HG03025 (cell line): ENCODE data around the gene ETV5.

ENCODE experiments used
- ATAC-seq: cut with Tn5 transposase; IDR thresholded peaks from one replicate; pipeline ENCODE4 v1.9.1; 2021; ENCODE audit warnings: mild to moderate bottlenecking, moderate library complexity; ENCODE audit not compliant: unreplicated experiment, low FRiP score

Gene ETV5

GRCh38 chr3:186124592-186124991, 15.7 kb upstream of the ETV5 start:
- ATAC-seq, result no peak

- no peak for ATAC-seq
Observed at GRCh38 chr3:186123012-186123411, 14.1 kb upstream of the ETV5 start.

- ATAC-seq, result no peak
Observed at GRCh38 chr3:186121968-186122367, 13.1 kb upstream of the ETV5 start.

GRCh38 chr3:186121278-186121677, 12.4 kb upstream of the ETV5 start:
- no peak for ATAC-seq

GRCh38 chr3:186119499-186119898, 10.6 kb upstream of the ETV5 start:
- ATAC-seq, result no peak

GRCh38 chr3:186118692-186119091, 9.8 kb upstream of the ETV5 start:
- ATAC-seq, result no peak

- no peak for ATAC-seq
Observed at GRCh38 chr3:186117521-186118134, 8.7 kb upstream of the ETV5 start.

GRCh38 chr3:186115239-186115996, 6.5 kb upstream of the ETV5 start:
- ATAC-seq, result no peak

- no peak for ATAC-seq
Observed at GRCh38 chr3:186110975-186111974, 2.4 kb upstream of the ETV5 start.

- ATAC-seq, result no peak
Observed at GRCh38 chr3:186109897-186110803, 1.3 kb upstream of the ETV5 start.

- no peak for ATAC-seq
Observed at GRCh38 chr3:186108106-186108940, 566 bp downstream of the ETV5 start.

- no peak for ATAC-seq
Observed at GRCh38 chr3:186107215-186108105, 1.4 kb downstream of the ETV5 start.

GRCh38 chr3:186105543-186105942, 3.3 kb downstream of the ETV5 start:
- no peak for ATAC-seq

GRCh38 chr3:186102687-186103086, 6.2 kb downstream of the ETV5 start:
- no peak for ATAC-seq

- ATAC-seq, result no peak
Observed at GRCh38 chr3:186100398-186100797, 8.5 kb downstream of the ETV5 start.

- no peak for ATAC-seq
Observed at GRCh38 chr3:186099178-186099577, 9.7 kb downstream of the ETV5 start.

GRCh38 chr3:186098740-186099139, 10.1 kb downstream of the ETV5 start:
- no peak for ATAC-seq
